Heart left ventricle (tissue), 16 donors: ENCODE results near the gene DCPS. TPM values are rescaled to one million over a fixed set of nuclear protein-coding genes. Genes with fewer than 3 reads are reported as not detected.

Experiments
- ATAC-seq, 4 donors: fragments of 200-7000 bp; cut with Tn5 transposase; one replicate each; pipeline ENCODE4 v1.9.1; 2020 to 2022; ENCODE audit warnings: moderate library complexity in 4 of 4, mild to moderate bottlenecking in 3 of 4, moderate number of reproducible peaks in 1 of 4
- DNase-seq, 5 donors: peaks; one replicate each; pipeline ENCODE4 v3.0.0-alpha.2; 2020
- H3K27ac ChIP-seq, 12 donors: fragments of 200-600 bp; sonication (generic) in 4 of 12; one replicate each; pipeline versions ENCODE4 v1.5.0 to v1.8.0; 2016 to 2022; ENCODE audit warnings: mild to moderate bottlenecking in 2 of 12
- H3K27me3 ChIP-seq, 9 donors: fragments of 200-600 bp; sonication (generic) in 2 of 9; one replicate each; pipeline versions ENCODE4 v1.5.1 to v1.8.0; 2016 to 2022; ENCODE audit warnings: mild to moderate bottlenecking in 3 of 9
- H3K36me3 ChIP-seq, 9 donors: fragments of 200-600 bp; sonication (generic) in 2 of 9; one replicate each; pipeline versions ENCODE4 v1.5.0 to v1.8.0; 2018 to 2022; ENCODE audit warnings: mild to moderate bottlenecking in 2 of 9
- H3K4me1 ChIP-seq, 12 donors: fragments of 200-600 bp; sonication (generic) in 4 of 12; one replicate each; pipeline versions ENCODE4 v1.5.0 to v1.8.0; 2016 to 2022; ENCODE audit warnings: mild to moderate bottlenecking in 3 of 12
- H3K4me3 ChIP-seq, 12 donors: fragments of 200-600 bp; sonication (generic) in 4 of 12; one replicate each; pipeline versions ENCODE4 v1.5.0 to v1.8.0; 2017 to 2022; ENCODE audit warnings: mild to moderate bottlenecking in 9 of 12, moderate library complexity in 4 of 12
- H3K9me3 ChIP-seq, 12 donors: fragments of 200-600 bp; sonication (generic) in 4 of 12; one replicate each; pipeline versions ENCODE4 v1.5.0 to v1.8.0; 2016 to 2022; ENCODE audit warnings: mild to moderate bottlenecking in 1 of 12
- CTCF ChIP-seq, 12 donors: fragments of 200-600 bp; sonication (generic) in 4 of 12; IDR thresholded peaks; one replicate each; pipeline versions ENCODE4 v1.5.0 to v1.8.0; 2018 to 2022; ENCODE audit warnings: antibody characterized with exemption in 12 of 12, mild to moderate bottlenecking in 5 of 12
- POLR2A ChIP-seq, 2 donors: fragments of 450-650 bp; IDR thresholded peaks; one replicate each; pipeline ENCODE4 v1.6.1; 2017; ENCODE audit warnings: antibody characterized with exemption in 2 of 2, mild to moderate bottlenecking in 2 of 2, moderate library complexity in 2 of 2
- WGBS, 4 donors: extraction: QIAGEN DNeasy Blood & Tissue Kit in 2 of 4; methylation state at CpG; one replicate each; pipeline versions ENCODE4 v1.1.5 to v1.1.7; 2013 to 2018; 5-methylcytosine and 5-hydroxymethylcytosine counted together
- intact Hi-C, 10 donors: fragments of 100-400 bp; cut with DNase I; formaldehyde crosslinking; loops; one replicate each; pipeline versions ENCODE4 v1.11.1 to v1.14.2; 2022
- polyA plus RNA-seq, 2 donors: library from polyadenylated mRNA; stranded (reverse); fragments of 200-250 nt; gene quantifications; one replicate each; pipeline ENCODE4 v1.2.3, GENCODE V29; 2013
- total RNA-seq, 9 donors: library from RNA; depleted of rRNA in 2 of 9; stranded (reverse); fragments of >200 nt in 2 of 9; fragmentation: NEBNext Ultra II Directional in 3 of 9; extraction: Animal tissue kit (Norgen Biotek cat#: 25700) in 3 of 9; gene quantifications; one replicate each; pipeline versions ENCODE4 v1.1.0 to v1.2.4, GENCODE V29; 2016 to 2023
- donor health status: ischemic (EF 13 %, LVEDD 7.1; RV severe dilation, severe dysfunction).
- donor health status: healthy with polysubstance abuse.
- donor health status: DM: no; HTN: yes; CAD: no.
- donor health status: DM: no; HTN: no; CAD: no.
- donor health status: ischemic (EF 25% LVEDD 6.9; RV normal size, moderate dysfunction).
- donor health status: ischemic (EF 25% LVEDD 5.7; RV mildly dilated, moderate dysfunction).
- donor health status: healthy.
- donor health status: DM: yes; HTN: yes; CAD: no.
- donor health status: ischemic (EF 35%, LVEDD 5.7; RV mildly dilated, moderate dysfunction).
- donor health status: nonischemic (EF 11% LVEDD 7.7; RV severe dilation, severe dysfunction).
- donor health status: DM: yes; HTN: yes; CAD: no.
- donor health status: PGD.
- donor health status: ischemic (EF 29% LVEDD 5.4; RV normal size, mild dysfunction).
- donor health status: nonischemic (EF 23%, LVEDD 6.1; RV moderate dilation, normal function).

DCPS gene
- total and polyA plus RNA-seq, 11 donors: 7.7 to 18.9 (median 11.1) TPM

DNA sequence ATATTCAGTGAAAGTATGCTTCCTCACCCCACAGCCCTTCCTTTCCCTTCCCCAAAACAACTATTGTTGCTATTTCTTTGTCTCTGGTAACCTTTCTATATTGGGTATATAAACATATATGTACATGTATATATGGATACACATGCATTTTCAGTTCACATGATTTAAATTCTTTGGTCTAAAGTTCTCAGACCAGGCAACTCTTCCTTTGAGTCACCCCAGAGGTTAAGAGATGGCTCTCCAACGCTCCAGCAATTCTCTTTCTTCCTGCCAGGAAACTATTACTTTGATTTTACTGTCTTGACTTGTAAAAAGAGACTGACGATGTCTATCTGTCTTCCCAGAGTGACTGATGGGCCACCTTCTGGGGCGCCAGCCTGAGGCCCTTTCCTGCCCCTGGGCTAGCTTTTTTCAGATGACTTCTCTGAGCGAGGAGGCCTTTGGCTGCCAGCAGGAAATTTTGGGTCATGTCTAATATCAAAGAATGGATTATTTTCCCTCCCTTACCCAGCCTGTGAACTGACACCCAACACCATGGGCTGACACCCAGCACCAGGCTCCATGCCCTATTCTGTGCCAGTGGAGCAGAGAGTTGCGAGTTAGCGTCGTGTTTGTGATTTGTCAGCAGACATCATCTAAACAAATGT, 37.2 kb downstream of the DCPS start:
- intact Hi-C loops: no loop called here
- peak in 2 of 5 donors; percentile 1 to 11 for DNase-seq
- Histone ChIP-seq H3K27me3 (no peaks in the 10 kb centered on the region), H3K4me3 (no peak overlapping the region), H3K4me1 (peaks cover 0 to 65% (median 42%) of the 10 kb centered on the region in 12 donors), H3K36me3 (peaks cover 0 to 61% (median 27%) of the 10 kb centered on the region in 9 donors), H3K27ac (peak overlapping the region in 6 of 12 donors; percentile 42 to 73 (median 66)), H3K9me3 (no peaks in the 10 kb centered on the region)
- no peak for ATAC-seq
- no peak for TF ChIP-seq POLR2A (IDR thresholded peaks at IDR 0.05)
- TF ChIP-seq CTCF (IDR thresholded peaks at IDR 0.05): no peak
- WGBS, 4 donors: 83 to 90% (median 86%) methylated on average over 7 of the region's 7 CpGs

DNA sequence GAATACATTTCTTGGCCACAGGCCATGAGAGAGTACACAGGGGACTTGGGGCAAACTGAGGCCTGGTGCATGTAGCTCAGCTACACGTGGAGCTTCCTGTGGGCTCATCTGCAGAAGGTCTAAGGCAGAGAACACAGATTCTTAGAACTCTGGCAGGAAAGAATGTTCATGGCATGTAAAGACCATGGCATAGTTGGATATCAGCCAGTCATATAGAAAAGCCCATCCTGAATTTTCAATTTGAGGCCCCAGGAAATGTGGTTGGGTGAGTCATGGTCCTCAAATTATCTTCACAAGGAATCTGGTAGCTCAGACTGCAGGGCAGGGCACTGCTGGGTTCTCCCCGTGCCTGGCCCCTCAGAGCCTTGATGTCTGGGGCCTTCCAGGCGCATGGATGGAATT, 37.9 kb downstream of the DCPS start:
- no peak overlapping the region for H3K27ac ChIP-seq
- H3K4me1 ChIP-seq: peaks cover 0 to 65% (median 42%) of the 10 kb centered on the region in 12 donors
- ATAC-seq: no peak
- H3K4me3 ChIP-seq: no peak overlapping the region
- TF ChIP-seq CTCF (IDR thresholded peaks at IDR 0.05) (no peak), POLR2A (IDR thresholded peaks at IDR 0.05) (no peak)
- peak in 2 of 5 donors; percentile 11 to 16 for DNase-seq
- 59 to 90% (median 68%) methylated on average over 3 of the region's 3 CpGs for WGBS, 4 donors
- H3K27me3 ChIP-seq: no peaks in the 10 kb centered on the region
- no peaks in the 10 kb centered on the region for H3K9me3 ChIP-seq
- peaks cover 0 to 61% (median 27%) of the 10 kb centered on the region in 9 donors for H3K36me3 ChIP-seq
- intact Hi-C loops: no loop called here

DNA sequence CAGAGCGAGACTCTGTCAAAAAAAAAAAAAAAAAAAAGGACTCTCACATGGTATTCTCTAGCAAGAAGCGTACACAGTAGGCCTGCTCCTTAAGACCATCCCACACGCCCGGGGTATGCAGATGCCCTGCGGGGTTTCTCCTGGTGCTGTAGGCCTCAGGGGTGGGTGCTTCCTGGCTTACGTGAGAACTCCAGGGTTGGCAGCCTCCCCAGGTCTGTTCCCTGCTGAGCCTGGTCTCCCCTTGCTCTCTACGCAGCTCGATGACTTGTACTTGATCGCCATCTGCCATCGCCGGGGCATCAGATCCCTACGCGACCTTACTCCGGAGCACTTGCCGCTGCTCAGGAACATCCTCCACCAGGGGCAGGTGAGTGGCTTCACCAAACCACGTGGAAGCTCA, 39.2 kb downstream of the DCPS start:
- no peak for TF ChIP-seq POLR2A (IDR thresholded peaks at IDR 0.05)
- TF ChIP-seq CTCF (IDR thresholded peaks at IDR 0.05): no peak

DNA sequence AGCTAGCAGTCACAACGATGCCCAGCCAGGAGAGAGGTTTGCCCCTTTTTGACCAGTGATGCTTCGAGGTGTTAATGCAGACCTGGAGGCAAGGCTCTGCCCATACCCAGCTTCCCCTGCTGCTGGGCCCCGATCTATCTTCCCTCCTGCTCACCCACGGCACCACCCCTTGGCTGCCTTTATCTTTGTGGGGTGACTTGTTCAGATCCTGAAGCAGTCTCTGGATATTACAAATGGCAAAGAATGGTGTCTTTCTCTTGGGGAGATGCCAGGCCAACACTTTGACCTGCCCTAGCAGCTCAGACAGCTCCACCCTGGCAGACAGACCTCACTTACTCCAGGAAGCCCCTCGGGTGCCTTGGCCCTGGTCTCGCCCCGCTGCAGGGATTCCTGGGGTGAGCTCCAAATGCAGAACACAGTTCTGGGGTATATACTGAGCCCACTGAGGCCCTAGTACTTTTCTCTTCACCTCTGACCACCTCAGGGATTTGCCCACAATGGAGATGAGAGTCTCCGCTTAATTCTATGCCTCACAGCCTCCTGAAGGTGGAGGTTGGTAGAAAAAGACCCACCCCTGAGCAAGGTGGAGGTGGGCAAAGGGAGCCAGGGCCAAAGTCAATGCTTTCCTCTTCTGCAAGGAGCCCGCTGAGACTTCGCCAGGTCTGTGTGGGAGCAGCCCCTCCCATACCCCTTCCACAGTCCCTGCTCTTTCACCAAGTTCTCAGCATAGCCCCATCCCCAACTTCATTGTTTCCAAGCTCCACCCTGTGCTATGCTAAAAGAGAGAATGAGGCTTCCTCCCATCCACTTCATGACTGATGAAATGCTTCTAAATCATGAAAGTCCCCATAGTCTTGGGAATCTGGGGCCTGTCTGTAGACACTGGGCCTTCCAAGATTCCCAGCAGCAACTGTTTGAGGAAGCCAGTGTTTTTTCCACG, 40.6 kb downstream of the DCPS start:
- no peaks in the 10 kb centered on the region for H3K9me3 ChIP-seq
- DNase-seq: peak in 2 of 5 donors; percentile 10 to 12
- ATAC-seq: no peak
- H3K27ac ChIP-seq: no peak overlapping the region
- H3K4me3 ChIP-seq: no peak overlapping the region
- H3K36me3 ChIP-seq: peaks cover 0 to 47% (median 20%) of the 10 kb centered on the region in 9 donors
- TF ChIP-seq CTCF (IDR thresholded peaks at IDR 0.05) (no peak), POLR2A (IDR thresholded peaks at IDR 0.05) (no peak)
- WGBS, 4 donors: 90 to 92% (median 90%) methylated on average over 11 of the region's 11 CpGs
- H3K4me1 ChIP-seq: peaks cover 13 to 69% (median 56%) of the 10 kb centered on the region in 12 donors
- H3K27me3 ChIP-seq: no peaks in the 10 kb centered on the region
- intact Hi-C loops: loop anchor here in 1 of 10 donors (5.0 kb wide), 1 partner anchor 32 kb away; no protein-coding TSS in a partner anchor

More for the DNA sequence above, 39.2 kb downstream of the DCPS start:
- peak in 2 of 5 donors; percentile 23 to 26 for DNase-seq
- ATAC-seq: no peak
- WGBS, 4 donors: 94 to 96% (median 95%) methylated on average over 12 to 16 of the region's 16 CpGs
- H3K9me3 ChIP-seq: no peaks in the 10 kb centered on the region
- intact Hi-C loops: no loop called here
- peaks cover 2 to 63% (median 46%) of the 10 kb centered on the region in 12 donors for H3K4me1 ChIP-seq
- no peak overlapping the region for H3K4me3 ChIP-seq
- H3K27me3 ChIP-seq: no peaks in the 10 kb centered on the region
- peaks cover 0 to 60% (median 27%) of the 10 kb centered on the region in 9 donors for H3K36me3 ChIP-seq
- H3K27ac ChIP-seq: no peak overlapping the region
